Stimulated activated CD8-positive, alpha-beta memory T cell treated with anti-CD3 and anti-CD28 coated beads, Interleukin-2, amount 100 ng/mL, for 1 hour (primary cell): Measurements from ENCODE around the gene CALML6.
A peak's percentile ranks its signal among the peaks of the same experiment; 100 is the strongest.
"Not testable (repeated sequence)": the region's sequence is repeated elsewhere in the genome, so short reads cannot be mapped to it uniquely, and the experiment has no call there.

Experiments used
- DNase-seq, 2 donors: peaks; one replicate each; pipeline ENCODE4 v3.0.0-alpha.2; 2020; ENCODE audit warnings: low read depth in 2 of 2

CALML6 gene, protein sequence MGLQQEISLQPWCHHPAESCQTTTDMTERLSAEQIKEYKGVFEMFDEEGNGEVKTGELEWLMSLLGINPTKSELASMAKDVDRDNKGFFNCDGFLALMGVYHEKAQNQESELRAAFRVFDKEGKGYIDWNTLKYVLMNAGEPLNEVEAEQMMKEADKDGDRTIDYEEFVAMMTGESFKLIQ

DNA sequence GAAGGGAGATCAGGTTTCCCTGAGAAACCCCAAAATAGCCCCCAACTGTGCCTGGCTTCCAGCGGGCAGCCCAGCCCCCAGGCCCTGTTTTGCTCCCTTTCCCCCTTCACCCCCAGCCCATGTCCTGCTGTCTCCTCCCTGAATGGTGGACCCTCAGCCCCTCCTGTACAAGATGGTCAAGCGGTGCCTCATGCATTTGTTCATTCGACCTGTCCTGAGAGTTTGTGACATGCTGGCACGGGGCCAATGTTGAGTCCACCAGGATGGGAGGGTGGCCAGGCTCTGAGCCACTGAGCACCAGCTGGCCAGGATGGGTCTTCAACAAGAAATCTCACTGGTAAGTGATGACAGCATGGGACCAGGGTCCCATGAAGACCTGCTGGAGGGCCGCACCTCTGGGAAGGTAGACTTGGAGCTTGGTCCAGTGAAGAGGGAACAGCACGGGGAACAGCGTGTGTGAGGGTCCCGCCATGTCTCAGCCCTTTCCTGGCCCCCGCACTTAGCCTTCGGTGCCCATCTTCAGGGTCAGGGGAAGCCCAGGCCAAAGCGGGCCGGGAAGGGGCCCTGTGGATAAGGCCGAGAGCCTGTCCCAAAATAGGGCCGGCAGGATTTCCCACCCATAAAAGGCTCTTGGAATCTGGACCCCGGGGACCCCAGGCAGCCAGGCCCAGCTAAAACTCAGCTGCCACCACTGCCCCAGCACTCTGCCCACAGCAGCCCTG, at the start of gene CALML6:
Gene CALML6 (plus strand): TSS at position 290 of the 722 bp plus-strand sequence. CDS start 21 bp downstream, at position 311.
- DNase-seq: no peak

DNA sequence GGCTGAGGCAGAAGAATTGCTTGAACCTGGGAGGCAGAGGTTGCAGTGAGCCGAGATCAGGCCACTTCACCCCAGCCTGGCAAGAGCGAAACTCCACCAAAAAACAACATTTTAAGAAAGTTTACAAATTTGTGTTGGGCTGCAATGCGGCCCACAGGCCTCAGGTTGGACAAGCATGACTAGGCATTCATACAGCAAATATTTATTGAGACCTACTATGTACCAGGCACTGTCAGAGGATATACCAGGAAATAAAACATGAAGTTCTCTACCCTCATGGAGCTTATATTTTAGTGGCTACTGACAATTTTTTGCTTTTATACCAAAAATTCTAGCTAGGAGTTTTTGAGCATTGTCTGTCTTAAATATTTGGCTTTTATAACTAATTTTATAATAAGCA, 47.9 kb upstream of the CALML6 start:
- no peak for DNase-seq

DNA sequence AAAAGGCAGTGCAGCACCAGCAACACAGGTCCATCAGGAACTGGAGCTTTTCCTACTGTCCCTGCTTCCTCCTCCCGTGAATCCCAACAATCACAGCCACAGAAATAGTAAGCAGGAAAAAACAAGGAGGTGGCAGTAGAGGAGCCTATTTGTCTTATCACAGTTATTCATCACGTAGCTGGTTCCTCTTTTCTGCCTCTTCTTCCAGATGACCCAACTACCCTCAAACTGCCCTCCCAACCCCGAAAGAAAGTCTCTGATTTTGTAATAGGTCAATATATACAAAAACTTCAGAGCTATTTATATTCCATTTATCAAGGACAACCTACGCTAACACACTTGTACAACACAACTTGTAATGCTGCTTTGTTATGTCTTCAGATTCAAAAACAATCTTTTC, 45.6 kb upstream of the CALML6 start:
- no peak for DNase-seq

DNA sequence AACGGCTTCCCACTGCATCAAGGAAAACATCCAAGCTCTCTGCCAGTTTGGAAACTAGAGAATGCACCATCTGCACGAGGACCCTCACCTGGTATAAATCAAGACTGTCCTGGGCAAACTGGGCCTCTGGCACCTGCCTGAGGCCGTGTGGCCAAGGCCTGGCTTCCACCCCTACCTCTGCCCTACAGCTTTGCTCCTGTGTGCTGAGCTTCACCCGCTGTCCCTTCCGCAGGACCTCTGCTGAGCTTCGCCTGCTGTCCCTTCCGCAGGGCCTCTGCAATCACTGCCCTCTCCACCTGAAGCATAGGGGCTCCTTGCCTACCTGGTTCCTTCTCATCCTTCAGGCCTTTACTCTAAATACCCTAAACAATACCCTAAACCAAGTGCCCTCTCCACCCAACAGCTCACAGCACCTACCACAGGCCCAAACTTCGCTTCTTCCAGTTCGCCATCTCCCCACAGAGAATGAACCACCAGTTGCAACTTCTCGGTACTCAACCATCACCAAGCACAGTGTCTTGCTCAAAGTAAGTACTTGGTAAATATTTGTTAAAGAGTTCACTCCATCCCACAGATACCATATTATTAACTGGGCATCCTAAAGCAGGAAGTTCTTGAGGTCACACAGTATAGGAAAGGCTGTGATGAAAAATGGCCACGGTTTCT, 42.6 kb upstream of the CALML6 start:
- no peak for DNase-seq

DNA sequence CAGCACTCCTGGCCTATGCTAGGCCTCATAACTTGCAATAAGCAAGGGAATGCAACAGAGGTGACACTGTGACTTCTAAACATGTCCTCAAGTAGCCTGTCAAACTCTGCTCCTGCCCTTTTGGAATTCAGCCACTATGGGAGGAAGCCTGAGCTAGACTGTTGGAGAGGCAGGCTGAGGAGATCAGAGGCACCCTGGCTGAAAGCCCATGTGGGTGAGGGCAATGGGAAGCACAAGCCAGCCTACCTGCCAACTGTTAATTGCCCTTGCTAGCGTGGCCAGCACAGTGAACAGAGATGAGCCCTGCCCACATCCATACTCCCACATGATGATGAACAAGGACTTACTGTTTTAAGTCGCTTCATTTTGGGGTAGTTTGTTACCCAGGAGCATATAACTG, 41.9 kb upstream of the CALML6 start:
- no peak for DNase-seq

DNA sequence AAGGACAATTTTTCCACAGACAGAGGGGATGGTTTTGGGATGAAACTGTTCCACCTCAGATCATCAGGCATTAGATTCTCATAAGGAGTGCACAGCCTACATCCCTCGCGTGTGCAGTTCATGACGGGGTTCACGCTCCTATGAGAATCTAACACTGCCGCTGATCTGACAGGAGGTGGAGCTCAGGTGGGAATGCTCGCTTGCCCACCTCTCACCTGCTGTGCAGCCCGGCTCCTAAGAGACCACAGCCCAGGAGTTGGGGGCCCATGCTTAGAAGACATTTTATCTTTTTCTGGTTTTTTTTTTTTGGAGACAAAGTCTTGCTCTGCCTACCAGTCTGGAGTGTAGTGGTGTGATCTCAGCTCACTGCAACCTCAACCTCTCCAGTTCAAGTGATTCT, 40.2 kb upstream of the CALML6 start:
- no peak for DNase-seq

DNA sequence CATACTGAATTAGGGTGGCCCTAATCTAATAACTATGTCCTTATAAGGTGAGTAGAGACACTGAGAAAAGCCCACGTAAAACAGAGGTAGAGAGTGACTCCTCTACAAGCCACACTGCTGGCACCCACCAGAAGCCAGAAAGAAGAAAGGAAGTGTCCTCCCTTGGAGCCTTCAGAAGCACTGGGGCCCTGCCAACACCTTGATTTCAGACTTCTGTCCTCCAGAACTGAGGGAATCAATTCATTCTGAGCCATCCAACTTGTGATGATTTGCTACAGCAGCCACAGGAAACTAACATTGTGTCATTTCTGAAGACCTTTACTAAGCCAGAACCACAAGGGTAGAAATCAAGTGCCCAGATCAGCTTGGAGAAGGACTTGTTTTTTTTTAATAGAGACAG, 39.1 kb upstream of the CALML6 start:
- no peak for DNase-seq

DNA sequence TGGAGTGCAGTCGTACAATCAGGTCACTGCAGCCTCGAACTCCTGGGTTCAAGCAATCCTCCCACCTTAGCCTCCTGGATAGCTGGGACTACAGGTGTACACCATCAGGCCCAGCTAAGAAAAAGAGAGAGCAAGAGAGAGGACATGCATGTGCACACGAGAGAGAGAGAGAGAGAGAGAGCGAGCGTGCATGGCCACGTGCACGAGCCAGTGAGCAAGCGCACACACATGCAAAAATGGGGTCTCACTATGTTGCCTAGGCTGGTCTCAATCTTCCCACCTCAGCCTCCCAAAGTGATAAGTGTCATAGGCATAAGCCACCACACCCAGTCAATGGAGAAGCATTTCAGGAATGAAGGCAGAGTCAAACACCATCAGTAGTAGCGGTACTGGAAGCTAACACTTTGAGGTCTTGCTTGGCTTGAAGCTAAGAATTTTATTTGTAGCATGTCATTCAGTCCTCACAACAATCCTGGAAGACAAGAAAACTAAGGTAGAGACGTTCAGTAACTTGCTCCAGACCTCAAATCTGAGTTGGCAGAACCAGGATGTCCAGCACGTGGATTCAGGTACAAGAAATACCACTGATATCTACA, 38.6 kb upstream of the CALML6 start:
- no peak for DNase-seq

DNA sequence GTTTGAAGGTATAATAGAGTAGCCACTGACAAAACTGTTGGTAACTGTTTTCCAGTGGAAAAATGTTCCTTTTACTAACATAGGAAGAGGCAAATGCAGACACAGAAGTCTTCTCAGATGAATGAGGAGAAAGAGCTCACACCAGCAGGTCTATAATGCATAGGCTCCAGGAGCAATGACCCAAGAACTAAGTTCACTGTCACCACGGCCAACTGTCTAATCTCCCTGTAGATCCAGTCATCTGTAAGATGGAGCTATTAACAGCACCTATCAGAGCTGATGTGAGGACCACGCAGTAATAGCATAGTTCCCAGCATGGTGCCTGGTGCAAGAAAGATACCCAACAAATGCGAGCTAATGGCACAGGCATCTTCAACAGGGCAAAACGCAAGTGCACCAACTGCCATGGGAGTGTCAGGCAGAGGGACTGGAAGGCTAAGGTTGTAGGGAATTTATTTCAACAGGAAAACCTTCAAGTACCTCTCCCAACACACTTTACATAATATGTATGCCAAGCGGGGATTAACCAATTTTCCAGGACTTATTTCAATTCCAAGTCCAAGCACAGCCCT, 37.1 kb upstream of the CALML6 start:
- no peak for DNase-seq

DNA sequence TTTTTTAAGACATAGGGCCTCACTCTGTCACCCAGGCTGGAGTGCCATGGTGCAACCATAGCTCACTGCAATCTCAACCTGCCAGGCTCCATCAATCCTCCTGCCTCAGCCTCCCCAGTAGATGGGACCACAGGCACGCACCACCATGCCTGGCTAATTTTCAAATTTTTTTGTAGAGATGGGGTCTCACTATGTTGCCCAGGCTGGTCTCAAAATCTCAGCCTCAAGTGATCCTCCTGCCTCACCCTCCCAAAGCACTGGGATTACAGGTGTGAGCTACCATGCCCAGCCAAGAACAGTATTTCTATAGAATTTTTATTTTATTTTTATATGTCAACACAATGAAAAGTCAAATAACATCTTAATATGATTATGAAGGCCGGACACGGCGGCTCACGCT, 35.1 kb upstream of the CALML6 start:
- no peak for DNase-seq

DNA sequence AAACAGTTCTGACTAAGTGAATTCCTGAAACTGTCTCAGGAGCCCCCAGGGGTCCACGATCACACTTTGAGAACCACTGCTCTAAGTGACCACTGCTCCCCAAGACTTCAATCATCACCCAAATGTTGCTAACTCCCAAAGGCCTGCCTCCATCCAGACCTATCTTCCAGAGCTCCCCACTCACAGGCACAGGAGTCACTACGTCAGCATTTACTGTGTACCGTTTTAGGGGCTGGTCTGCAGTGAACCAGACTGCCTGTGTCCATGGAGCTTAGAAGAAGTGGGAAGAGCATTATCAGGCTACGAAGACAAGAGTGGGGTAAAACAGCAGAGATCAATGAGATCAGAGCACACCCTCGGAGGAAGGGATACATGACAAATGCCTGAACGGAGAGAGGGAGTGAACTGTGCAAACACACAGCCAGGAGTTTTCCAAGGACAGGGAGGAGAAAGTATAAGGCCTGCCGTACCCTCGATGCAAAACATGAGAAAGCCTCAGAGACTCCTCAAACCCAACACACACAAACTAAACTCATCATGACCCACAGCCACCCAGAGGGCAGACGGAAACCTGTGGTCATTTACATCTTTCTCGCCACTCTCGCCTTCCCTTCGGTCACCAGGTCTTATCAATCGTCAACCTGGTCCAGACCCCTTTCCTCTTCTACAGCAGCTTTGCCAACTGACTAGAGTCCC, 34.3 kb upstream of the CALML6 start:
- DNase-seq: no peak

DNA sequence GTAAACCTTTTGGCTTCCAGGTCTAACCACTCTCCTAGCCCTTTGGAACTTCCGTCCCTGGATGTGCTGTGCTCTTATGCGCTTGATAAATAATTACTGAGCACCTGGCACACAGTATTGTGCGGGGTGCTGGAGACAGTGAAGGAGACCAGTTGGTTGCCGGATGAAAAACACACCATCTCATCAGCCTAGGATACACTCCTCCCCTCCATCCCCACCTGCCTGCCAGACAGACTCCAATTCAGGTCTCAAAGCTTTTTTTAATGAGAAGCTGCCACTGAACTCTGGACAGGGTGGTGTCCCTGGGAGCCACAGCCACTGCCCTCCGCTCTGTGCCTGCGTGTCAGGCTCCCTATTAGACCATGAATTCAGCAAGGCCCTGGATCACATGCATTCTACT, 33.3 kb upstream of the CALML6 start:
- no peak for DNase-seq

DNA sequence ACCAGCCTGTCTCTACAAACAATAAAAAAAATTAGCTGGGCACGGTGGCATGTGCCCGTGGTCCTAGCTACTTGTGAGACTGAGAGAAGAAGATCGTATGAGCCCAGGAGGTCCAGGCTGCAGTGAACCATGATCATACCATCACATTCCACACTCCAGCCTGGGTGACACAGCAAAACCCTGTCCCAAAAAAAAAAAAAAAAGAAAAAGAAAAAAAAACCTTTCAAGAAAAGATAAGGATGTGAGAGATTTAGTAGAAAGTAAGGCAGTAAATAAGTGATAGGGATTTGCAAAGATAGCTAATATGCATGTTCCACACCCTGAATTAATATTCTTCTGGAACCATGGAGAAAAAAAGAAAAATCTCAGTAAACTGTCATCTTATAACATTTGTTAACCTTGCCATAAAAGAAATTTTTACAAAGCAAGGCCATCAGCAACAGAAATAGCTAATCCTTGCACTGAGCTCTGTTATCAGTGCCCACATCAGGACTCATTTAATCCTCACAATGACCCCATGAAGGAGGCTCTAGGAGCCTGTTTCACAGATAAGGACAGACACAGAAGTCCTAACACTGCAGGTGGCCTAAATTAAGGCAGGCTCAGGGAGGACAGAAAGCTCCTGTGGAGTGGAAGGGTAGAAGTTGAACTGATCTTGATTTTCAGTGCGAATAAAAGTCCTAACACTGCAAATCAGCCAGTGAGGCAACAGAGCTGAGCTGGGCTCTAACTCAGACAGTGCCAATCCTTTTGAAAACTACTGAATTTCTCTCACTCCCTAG, 31.8 kb upstream of the CALML6 start:
- DNase-seq: no peak

DNA sequence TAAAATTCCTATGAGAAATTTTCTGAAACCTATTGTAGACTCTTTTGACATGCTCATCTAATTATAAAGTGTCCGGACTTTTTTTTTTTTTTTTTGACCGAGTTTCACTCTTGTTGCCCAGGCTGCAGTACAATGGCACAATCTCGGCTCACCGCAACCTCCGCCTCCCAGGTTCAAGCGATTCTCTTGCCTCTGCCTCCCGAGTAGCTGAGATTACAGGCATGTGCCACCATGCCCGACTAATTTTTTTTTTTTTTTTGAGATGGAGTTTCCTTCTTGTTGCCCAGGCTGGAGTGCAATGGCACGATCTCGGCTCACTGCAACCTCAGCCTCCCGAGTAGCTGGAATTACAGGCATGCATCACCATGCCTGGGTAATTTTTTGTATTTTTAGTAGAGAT, 31.2 kb upstream of the CALML6 start:
- DNase-seq: not testable (repeated sequence)

DNA sequence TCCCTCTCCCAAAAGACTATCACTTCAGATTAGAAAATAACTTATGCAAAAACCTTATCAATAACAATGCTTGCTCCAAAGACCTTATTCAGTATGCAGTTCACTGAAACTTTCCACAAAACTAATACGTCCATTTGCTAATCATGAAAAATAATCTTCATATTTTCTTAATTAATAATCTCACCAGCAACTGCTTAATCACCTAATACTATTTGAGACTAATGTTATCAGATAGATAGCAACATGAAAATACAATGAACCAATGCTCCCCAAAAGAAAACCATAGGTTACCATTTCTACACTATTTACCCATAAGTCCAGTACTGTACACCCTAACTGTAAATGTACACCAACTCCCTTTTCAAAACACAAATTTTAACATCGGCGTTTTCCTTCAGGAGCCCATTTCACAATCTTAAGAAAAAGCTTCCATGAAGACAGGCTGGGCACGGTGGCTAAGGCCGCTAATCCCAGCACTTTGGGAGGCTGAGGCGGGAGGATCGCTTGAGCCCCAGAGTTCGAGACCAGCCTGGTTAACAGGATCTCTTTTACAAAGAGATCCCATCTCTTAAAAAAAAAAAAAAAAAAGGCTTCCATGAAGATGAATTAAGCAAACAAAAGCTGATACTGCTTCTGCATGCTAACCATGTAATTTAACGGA, 25.8 kb upstream of the CALML6 start:
- DNase-seq: no peak

DNA sequence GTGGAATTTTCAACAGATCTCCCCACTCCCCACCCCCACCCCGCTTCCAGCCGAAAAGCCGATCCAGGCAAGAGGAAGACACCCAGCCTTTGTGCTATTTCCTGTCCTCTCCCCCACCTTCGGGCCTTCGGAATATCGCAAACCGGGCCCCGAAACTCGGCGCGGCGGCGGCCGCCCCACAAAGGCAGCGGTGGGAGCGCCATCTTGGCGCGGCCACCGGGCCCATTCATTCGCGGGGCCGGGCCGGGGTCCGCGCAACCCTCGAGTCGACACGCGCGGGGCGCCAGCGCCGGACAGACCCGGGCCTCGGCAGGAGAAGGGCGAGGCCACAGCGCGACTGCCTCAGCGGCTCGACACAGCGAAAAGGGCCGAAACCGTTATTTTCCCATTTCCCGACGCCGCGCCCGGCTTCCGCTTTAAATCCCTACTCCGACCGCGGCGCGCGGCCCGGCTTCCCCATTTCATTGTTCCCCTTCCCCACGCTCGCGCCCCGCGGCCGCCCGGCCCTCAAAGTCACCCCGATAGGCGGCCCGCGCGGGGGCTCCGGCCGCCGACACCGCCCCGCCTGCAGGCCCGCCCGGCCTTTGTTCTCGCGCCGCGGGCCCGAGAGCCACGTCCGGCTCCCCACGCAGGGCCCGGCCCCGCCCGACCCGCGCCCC, 25.1 kb upstream of the CALML6 start:
- peak in 1 of 2 donors; percentile 18 for DNase-seq

DNA sequence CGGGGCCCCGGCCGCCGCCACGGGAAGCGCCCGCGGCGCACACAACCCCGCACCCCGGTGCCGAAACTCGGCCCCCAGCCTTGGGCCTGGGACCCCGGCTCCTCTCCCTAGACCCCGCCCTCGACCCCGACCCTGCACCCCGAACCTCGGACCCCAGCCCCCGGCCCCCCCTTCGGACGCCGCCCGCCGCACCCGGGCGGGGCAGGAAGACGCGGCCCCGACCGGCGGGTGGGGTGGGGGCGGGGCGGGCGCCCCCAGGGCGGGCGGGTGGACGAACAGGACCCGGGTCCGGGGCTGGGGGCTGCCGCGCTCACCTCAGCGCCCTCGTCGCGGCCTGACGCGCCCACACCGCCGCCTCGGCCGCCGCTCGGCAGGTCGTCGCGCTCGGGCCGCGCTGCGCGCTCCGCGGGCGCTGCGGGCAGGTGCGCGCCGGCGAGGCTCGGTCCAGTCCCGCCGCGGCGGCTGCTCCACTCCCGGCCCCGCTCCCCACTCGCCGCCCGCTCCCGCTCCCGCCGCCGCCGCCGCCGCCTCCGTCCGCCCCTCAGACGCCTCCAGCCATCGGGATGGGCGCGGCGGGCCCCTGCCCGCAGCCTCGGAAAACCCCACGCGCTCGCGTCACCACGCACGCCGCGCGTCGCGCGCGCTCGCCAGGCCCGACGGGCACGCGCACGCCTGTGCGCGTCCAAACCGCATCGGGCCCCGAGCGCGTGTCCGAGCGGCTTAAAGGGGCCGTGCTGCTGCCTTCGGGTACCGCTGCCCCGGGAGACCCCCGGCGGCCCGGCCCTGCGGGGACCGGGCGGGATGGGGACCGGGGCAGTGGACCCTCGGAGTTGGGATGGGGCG, 24.3 kb upstream of the CALML6 start, which contains the start of gene GNB1:
Gene GNB1 (minus strand): TSS at position 582 of the 843 bp plus-strand sequence. CDS start 65,634 bp downstream, outside the sequence.
- DNase-seq: peak; percentile 76 to 81

DNA sequence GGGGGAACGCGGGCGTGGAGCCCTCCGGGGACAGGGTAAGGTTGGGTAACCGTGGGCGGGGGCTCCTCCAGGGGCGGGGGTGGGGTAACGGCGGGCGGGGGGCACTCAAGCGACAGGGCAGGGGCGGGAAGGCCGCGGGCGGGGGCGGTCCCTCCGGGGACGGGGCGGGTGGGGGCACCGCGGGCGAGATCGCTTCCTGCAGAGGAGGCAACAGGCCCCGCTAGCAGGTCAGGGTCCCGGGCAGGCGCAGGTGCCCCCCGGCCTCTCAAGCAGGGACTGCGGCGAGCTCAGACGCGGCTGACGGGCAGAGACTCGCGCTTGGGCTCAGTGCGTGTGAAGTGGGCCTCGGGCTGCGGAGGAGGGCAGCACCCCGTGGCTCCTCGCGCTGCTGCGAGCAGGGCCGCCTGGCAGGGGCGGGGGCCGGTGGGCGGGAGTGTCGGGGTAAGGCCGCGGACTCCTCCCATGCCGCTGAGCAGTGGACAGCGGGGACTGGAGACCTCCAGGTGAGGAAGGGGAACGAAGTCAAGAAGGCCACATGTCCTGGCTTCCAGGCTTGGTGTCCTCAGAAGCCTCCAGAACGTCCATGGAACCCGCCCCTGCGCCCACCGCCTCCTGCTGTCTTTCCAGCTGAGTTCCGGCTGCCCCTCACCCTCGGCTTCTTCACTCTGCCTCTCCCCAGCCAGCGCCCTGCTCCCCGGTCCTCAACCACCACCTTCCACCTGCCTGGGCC, 23.5 kb upstream of the CALML6 start:
- DNase-seq: peak; percentile 50 to 69
